IPS DF 6.9 (cell line): ENCODE results near the gene FIGLA.

Experiments used
- DNase-seq: peaks from one replicate; pipeline ENCODE4 v3.0.0-alpha.2; 2013; ENCODE audit warnings: low read depth, low spot score
- H3K27ac ChIP-seq: one replicate; pipeline ENCODE4 v1.5.1; 2013; ENCODE audit warnings: low read length, control low read depth
- H3K27me3 ChIP-seq: 2 replicates; pipeline ENCODE4 v1.6.1; 2013; ENCODE audit warnings: mild to moderate bottlenecking, low read length; ENCODE audit not compliant: control insufficient read depth, insufficient read depth
- H3K36me3 ChIP-seq: 2 replicates; pipeline ENCODE4 v1.6.1; 2013; ENCODE audit warnings: low read length; ENCODE audit not compliant: control insufficient read depth, insufficient read depth
- H3K4me1 ChIP-seq: 2 replicates; pipeline ENCODE4 v1.6.1; 2013; ENCODE audit warnings: low read length; ENCODE audit not compliant: control insufficient read depth, insufficient read depth
- H3K4me3 ChIP-seq: 2 replicates; pipeline ENCODE4 v1.5.1; 2013; ENCODE audit warnings: mild to moderate bottlenecking, low read length
- H3K9me3 ChIP-seq: 2 replicates; pipeline ENCODE4 v1.6.1; 2013; ENCODE audit warnings: low read length, inconsistent platforms; ENCODE audit not compliant: control insufficient read depth, insufficient read depth
- WGBS: extraction: QIAGEN DNeasy Blood & Tissue Kit; methylation state at CpG from one replicate; pipeline ENCODE4 v1.1.7; 2013; ENCODE audit warnings: mixed read lengths, missing lambda C conversion rate; ENCODE audit not compliant: insufficient read length, insufficient coverage; 5-methylcytosine and 5-hydroxymethylcytosine counted together

The FIGLA gene

DNA sequence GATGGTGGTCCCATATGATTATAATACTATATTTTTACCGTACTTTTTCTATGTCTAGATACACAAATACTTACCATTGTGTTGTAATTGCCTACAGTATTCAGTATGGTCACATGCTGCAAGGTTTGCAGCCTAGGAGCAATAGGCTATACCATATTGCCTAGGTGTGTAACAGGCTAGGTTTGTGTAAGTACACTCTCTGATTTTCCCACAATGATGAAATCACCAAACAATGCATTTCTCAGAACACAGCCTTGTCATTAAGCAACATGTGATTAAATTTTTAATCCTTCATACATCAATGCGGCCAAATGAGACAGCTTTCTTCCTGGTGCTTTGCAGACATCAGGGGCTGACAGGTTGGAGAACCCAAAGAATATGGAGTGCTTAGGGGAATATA, 59.7 kb downstream of the FIGLA start:
- no peak for DNase-seq
- no peaks in the 10 kb centered on the region for H3K27me3 ChIP-seq
- WGBS = no CpG with 5 or more reads among the region's 2 CpGs
- no peaks in the 10 kb centered on the region for H3K36me3 ChIP-seq
- H3K27ac ChIP-seq = no peak overlapping the region
- no peaks in the 10 kb centered on the region for H3K9me3 ChIP-seq
- H3K4me3 ChIP-seq = no peak overlapping the region
- peaks cover 32% of the 10 kb centered on the region for H3K4me1 ChIP-seq

DNA sequence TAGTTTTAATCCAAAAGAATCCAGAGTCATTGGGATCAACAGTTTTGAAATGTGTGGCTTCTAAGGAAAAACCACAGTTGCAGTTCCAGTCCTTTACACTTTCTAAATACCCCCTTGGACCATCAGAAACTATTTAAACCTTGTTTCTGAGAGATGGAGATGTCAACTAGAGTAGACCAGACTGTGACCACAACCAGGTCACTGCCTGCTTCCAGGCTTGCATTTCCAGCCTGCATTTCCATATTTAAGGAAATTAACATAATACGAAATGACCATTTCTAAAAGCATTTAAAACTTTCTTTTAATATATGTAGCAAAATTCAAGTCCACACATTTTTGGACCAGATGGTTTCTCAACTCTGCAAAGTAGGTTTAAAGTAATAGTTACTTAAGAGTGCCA, 60.8 kb downstream of the FIGLA start:
- no peak for DNase-seq
- H3K36me3 ChIP-seq = no peaks in the 10 kb centered on the region
- no peak overlapping the region for H3K27ac ChIP-seq
- no CpG with 5 or more reads among the region's 1 CpG for WGBS
- no peaks in the 10 kb centered on the region for H3K9me3 ChIP-seq
- peaks cover 31% of the 10 kb centered on the region for H3K4me1 ChIP-seq
- no peaks in the 10 kb centered on the region for H3K27me3 ChIP-seq
- H3K4me3 ChIP-seq = no peak overlapping the region

DNA sequence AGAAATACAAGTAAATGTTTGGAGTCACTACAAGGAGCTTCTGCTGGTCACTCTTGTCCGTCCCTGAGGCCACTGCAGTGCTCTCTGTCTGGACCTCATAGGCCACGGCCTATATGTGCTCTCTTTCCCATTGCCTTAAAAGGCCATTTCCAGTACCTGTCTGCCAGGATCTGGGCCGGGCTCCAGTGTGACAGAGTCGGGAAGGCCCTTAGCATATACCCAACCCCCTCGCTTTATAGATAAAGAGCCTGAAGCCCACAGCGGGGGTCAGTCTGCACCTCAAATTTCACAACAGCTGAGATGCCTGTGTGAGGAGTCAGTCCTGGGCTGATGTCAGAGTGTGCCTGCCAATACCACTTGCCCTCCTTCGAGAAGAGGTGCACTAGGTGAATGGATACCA, 62.3 kb downstream of the FIGLA start:
- H3K27me3 ChIP-seq = no peaks in the 10 kb centered on the region

More for the DNA sequence above, 62.3 kb downstream of the FIGLA start:
- Histone ChIP-seq H3K4me3 (no peak overlapping the region), H3K9me3 (no peaks in the 10 kb centered on the region), H3K36me3 (no peaks in the 10 kb centered on the region), H3K27ac (no peak overlapping the region), H3K4me1 (peaks cover 26% of the 10 kb centered on the region)
- no CpG with 5 or more reads among the region's 7 CpGs for WGBS
- peak; percentile 41 for DNase-seq
